ENCODE data around the gene ADARB1. TPM values are rescaled to one million over a fixed set of nuclear protein-coding genes. Genes with fewer than 3 reads are reported as not detected.

The ADARB1 gene
- total RNA-seq, 1 donor from 2014 or later: 5.1 TPM

GRCh38 chr21:45099571-45099970 is 25.2 kb downstream of the ADARB1 start:
- H3K4me1 ChIP-seq: no peaks in the 10 kb centered on the region
- Mint-ChIP-seq H3K27me3 (ENCODE audit: insufficient read depth, low read depth) (peaks cover 2% of the 10 kb centered on the region), H3K4me1 (peaks cover 21% of the 10 kb centered on the region), H3K4me3 (no peak overlapping the region), H3K36me3 (no peaks in the 10 kb centered on the region), H3K9me3 (no peaks in the 10 kb centered on the region), H3K27ac (no peak overlapping the region)
- no peaks in the 10 kb centered on the region for H4K20me1 ChIP-seq (ENCODE audit: low read depth)
- no peak overlapping the region for H3K27ac ChIP-seq
- no peak for TF ChIP-seq CTCF (IDR thresholded peaks at IDR 0.05)
- TF ChIP-seq EZH2phosphoT487 (IDR thresholded peaks at IDR 0.05): no peak
- TF ChIP-seq EZH2 (IDR thresholded peaks at IDR 0.05): no peak
- H3K27me3 ChIP-seq: no peaks in the 10 kb centered on the region
- H3K36me3 ChIP-seq: no peaks in the 10 kb centered on the region
- no peak overlapping the region for H3K4me3 ChIP-seq
- no peaks in the 10 kb centered on the region for H3F3A ChIP-seq (ENCODE audit: low read depth)
- H3K9me3 ChIP-seq (ENCODE audit: low read depth): no peaks in the 10 kb centered on the region
- DNase-seq (ENCODE audit: low spot score): no peak
- no peak overlapping the region for H2AFZ ChIP-seq (replicated peaks)
- no peak overlapping the region for H3K9ac ChIP-seq
- H3K79me2 ChIP-seq (ENCODE audit: low read depth): no peaks in the 10 kb centered on the region
- H3K4me2 ChIP-seq: no peak overlapping the region

GRCh38 chr21:45100866-45101265 is 26.5 kb downstream of the ADARB1 start:
- Mint-ChIP-seq H3K4me3 (no peak overlapping the region), H3K36me3 (no peaks in the 10 kb centered on the region)
- TF ChIP-seq EZH2 (IDR thresholded peaks at IDR 0.05): no peak
- no peak for TF ChIP-seq EZH2phosphoT487 (IDR thresholded peaks at IDR 0.05)
- no peak for TF ChIP-seq CTCF (IDR thresholded peaks at IDR 0.05)

GRCh38 chr21:45102391-45102932 is 28.1 kb downstream of the ADARB1 start:
- Histone ChIP-seq H3K27ac (no peak overlapping the region), H3K4me1 (peaks cover 15% of the 10 kb centered on the region), H3K79me2 (ENCODE audit: low read depth) (no peaks in the 10 kb centered on the region), H3F3A (ENCODE audit: low read depth) (no peaks in the 10 kb centered on the region), H3K4me3 (no peak overlapping the region), H2AFZ (replicated peaks) (no peak overlapping the region), H3K9ac (no peak overlapping the region), H4K20me1 (ENCODE audit: low read depth) (no peaks in the 10 kb centered on the region), H3K4me2 (no peak overlapping the region), H3K9me3 (ENCODE audit: low read depth) (no peaks in the 10 kb centered on the region), H3K27me3 (no peaks in the 10 kb centered on the region), H3K36me3 (no peaks in the 10 kb centered on the region)
- H3K27me3 Mint-ChIP-seq (ENCODE audit: insufficient read depth, low read depth): peaks cover 2% of the 10 kb centered on the region
- H3K9me3 Mint-ChIP-seq: no peaks in the 10 kb centered on the region
- H3K4me3 Mint-ChIP-seq: no peak overlapping the region
- H3K27ac Mint-ChIP-seq: no peak overlapping the region
- peaks cover 26% of the 10 kb centered on the region for H3K4me1 Mint-ChIP-seq
- DNase-seq (ENCODE audit: low spot score): no peak
- H3K36me3 Mint-ChIP-seq: no peaks in the 10 kb centered on the region
- TF ChIP-seq EZH2phosphoT487 (IDR thresholded peaks at IDR 0.05): no peak
- peak; percentile 13 for TF ChIP-seq CTCF (IDR thresholded peaks at IDR 0.05)
- no peak for TF ChIP-seq EZH2 (IDR thresholded peaks at IDR 0.05)

More at GRCh38 chr21:45100866-45101265, 26.5 kb downstream of the ADARB1 start:
- Mint-ChIP-seq H3K27ac (no peak overlapping the region), H3K4me1 (peaks cover 23% of the 10 kb centered on the region), H3K27me3 (ENCODE audit: insufficient read depth, low read depth) (peaks cover 2% of the 10 kb centered on the region), H3K9me3 (no peaks in the 10 kb centered on the region)
- Histone ChIP-seq H3F3A (ENCODE audit: low read depth) (no peaks in the 10 kb centered on the region), H3K36me3 (no peaks in the 10 kb centered on the region), H3K9me3 (ENCODE audit: low read depth) (no peaks in the 10 kb centered on the region), H4K20me1 (ENCODE audit: low read depth) (no peaks in the 10 kb centered on the region), H3K9ac (no peak overlapping the region), H3K27ac (no peak overlapping the region), H3K79me2 (ENCODE audit: low read depth) (no peaks in the 10 kb centered on the region), H3K4me1 (peaks cover 5% of the 10 kb centered on the region), H3K4me2 (no peak overlapping the region), H2AFZ (replicated peaks) (no peak overlapping the region), H3K4me3 (no peak overlapping the region), H3K27me3 (no peaks in the 10 kb centered on the region)
- DNase-seq (ENCODE audit: low spot score): no peak
